A673 (cell line): ENCODE data around the gene RNF44. TPM values are rescaled to one million over a fixed set of nuclear protein-coding genes. Genes with fewer than 3 reads are reported as not detected.

Source experiments
- BruUV-seq: library from RNA; stranded (reverse); fragments of 400-500 nt; replicated peaks from 2 replicates; lab custom pipeline; 2021; lab: Mats Ljungman, UMichigan
- CTCF ChIA-PET: fragments of 300-600 bp; sonication (Branson Sonifier 250); formaldehyde crosslinking; loops from one replicate; lab custom pipeline; 2022; ENCODE audit warnings: antibody characterized with exemption; lab: Charles Lee
- POLR2A ChIA-PET: fragments of 300-600 bp; sonication (Branson Sonifier 250); formaldehyde crosslinking; loops from one replicate; lab custom pipeline; 2022; ENCODE audit warnings: antibody characterized with exemption; ENCODE audit not compliant: low non-redundant PET; lab: Charles Lee
- DNase-seq: peaks from one replicate; pipeline ENCODE4 v3.0.0-alpha.2; 2015; ENCODE audit warnings: low spot score
- H3K27ac ChIP-seq: fragments of 200-600 bp; sonication (generic); 2 replicates; pipeline ENCODE4 v1.5.1; 2016; ENCODE audit warnings: mixed run types, low read depth, mild to moderate bottlenecking, mixed read lengths, antibody characterized with exemption, low read length; ENCODE audit not compliant: poor library complexity, severe bottlenecking
- H3K27me3 ChIP-seq: fragments of 200-600 bp; sonication (generic); replicated peaks from 2 replicates; pipeline ENCODE4 v1.6.1; 2017; ENCODE audit warnings: mixed run types, low read depth, mild to moderate bottlenecking, mixed read lengths, antibody characterized with exemption, low read length; ENCODE audit not compliant: insufficient read depth, poor library complexity
- H3K36me3 ChIP-seq: fragments of 200-600 bp; sonication (generic); 2 replicates; pipeline ENCODE4 v1.6.1; 2016; ENCODE audit warnings: mixed run types, mild to moderate bottlenecking, mixed read lengths, antibody characterized with exemption, low read length; ENCODE audit not compliant: insufficient read depth, poor library complexity, severe bottlenecking
- H3K4me1 ChIP-seq: fragments of 200-600 bp; sonication (generic); 2 replicates; pipeline ENCODE4 v1.6.1; 2017; ENCODE audit warnings: mixed run types, mild to moderate bottlenecking, mixed read lengths, antibody characterized with exemption, low read length; ENCODE audit not compliant: insufficient read depth, poor library complexity, severe bottlenecking
- H3K4me3 ChIP-seq: fragments of 200-600 bp; sonication (generic); 2 replicates; pipeline ENCODE4 v1.5.1; 2016; ENCODE audit warnings: low read depth, mixed run types, mild to moderate bottlenecking, mixed read lengths, low read length; ENCODE audit not compliant: poor library complexity, severe bottlenecking
- H3K9me3 ChIP-seq: fragments of 200-600 bp; sonication (generic); 2 replicates; pipeline ENCODE4 v1.6.1; 2016; ENCODE audit warnings: mixed run types, low read depth, mild to moderate bottlenecking, mixed read lengths, antibody characterized with exemption, low read length; ENCODE audit not compliant: poor library complexity, severe bottlenecking
- CTCF ChIP-seq: fragments of 300-800, 200-600 bp; sonication (generic); conservative IDR thresholded peaks from 2 replicates; pipeline ENCODE4 v1.5.1; 2017; ENCODE audit warnings: low read depth, mild to moderate bottlenecking, antibody characterized with exemption, low read length, moderate library complexity, mixed read lengths
- EZH2 ChIP-seq: fragments of 200-600 bp; sonication (generic); IDR thresholded peaks from 2 replicates; pipeline ENCODE4 v1.6.1; 2017; ENCODE audit warnings: borderline replicate concordance, low read depth, mild to moderate bottlenecking, mixed read lengths, antibody characterized with exemption, low read length; ENCODE audit not compliant: poor library complexity, severe bottlenecking
- intact Hi-C: fragments of 100-400 bp; cut with micrococcal nuclease; formaldehyde crosslinking; loops from one replicate; pipeline ENCODE4 v1.10.0; 2022; ENCODE audit not compliant: unreplicated experiment
- total RNA-seq: library from RNA; stranded (reverse); gene quantifications from 2 replicates; pipeline ENCODE4 v1.2.3, GENCODE V29; 2021

Gene RNF44
- total RNA-seq, 1 experiment from 2014 or later, result 92.8 TPM

- Histone ChIP-seq H3K4me1 (no peaks in the 10 kb centered on the region), H3K4me3 (no peak overlapping the region), H3K27ac (no peak overlapping the region), H3K9me3 (no peaks in the 10 kb centered on the region), H3K36me3 (peaks cover 23% of the 10 kb centered on the region), H3K27me3 (no peaks in the 10 kb centered on the region)
- DNase-seq, result no peak
- ChIA-PET CTCF (no interaction called here), POLR2A (no interaction called here)
- TF ChIP-seq EZH2, result no peak
- TF ChIP-seq CTCF, result no peak
- intact Hi-C loops, result no loop called here
- BruUV-seq, result no TSS peak
These were observed 55.5 kb downstream of the RNF44 start for GRCh38 chr5:176481711-176482110.

Other genes starting within 250 kb of the RNF44 start
- gene KIAA1191, start 175.6 kb downstream of the RNF44 start, total RNA-seq, result 99.3 and 102 TPM in 2 replicates
- 13.6 and 15.8 TPM in 2 replicates for gene ARL10, start 171.9 kb downstream of the RNF44 start, total RNA-seq
- gene NOP16, start 148.8 kb downstream of the RNF44 start, total RNA-seq, result 57.7 and 66.0 TPM in 2 replicates
- gene HIGD2A, start 148.7 kb downstream of the RNF44 start, total RNA-seq, result 80.3 and 81.7 TPM in 2 replicates
- 48.9 and 61.8 TPM in 2 replicates for gene CLTB, start 120.9 kb downstream of the RNF44 start, total RNA-seq
- 50.7 and 53.2 TPM in 2 replicates for gene FAF2, start 89.0 kb downstream of the RNF44 start, total RNA-seq
- 0.35 TPM in 1 of 2 replicates, not detected in the other for gene CDHR2, start 11.9 kb upstream of the RNF44 start, total RNA-seq
- gene GPRIN1, start 72.8 kb upstream of the RNF44 start, total RNA-seq, result 16.7 and 18.9 TPM in 2 replicates
- not detected in 2 replicates for gene SNCB, start 93.1 kb upstream of the RNF44 start, total RNA-seq
- gene EIF4E1B, start 93.3 kb upstream of the RNF44 start, total RNA-seq, result not detected in 2 replicates
- gene TSPAN17, start 110.1 kb upstream of the RNF44 start, total RNA-seq, result 23.3 and 27.8 TPM in 2 replicates